ENCODE measurements around the gene PCDH12. TPM values are rescaled to one million over a fixed set of nuclear protein-coding genes. Genes with fewer than 3 reads are reported as not detected.
A peak's percentile ranks its signal among the peaks of the same experiment; 100 is the strongest.
"Not testable (repeated sequence)": the region's sequence is repeated elsewhere in the genome, so short reads cannot be mapped to it uniquely, and the experiment has no call there.

PCDH12 gene
- total RNA-seq, 1 donor from 2014 or later: 10.4 TPM

- no peak for ATAC-seq
- no peak for DNase-seq (ENCODE audit: missing footprints)
- intact Hi-C loops (cut with DNase I): no loop called here
Measured at GRCh38 chr5:141948812-141949211, 9.2 kb downstream of the PCDH12 start.

GRCh38 chr5:141947316-141947715 lies 10.7 kb downstream of the PCDH12 start:
- intact Hi-C loops (cut with DNase I): no loop called here
- ATAC-seq (no peak), DNase-seq (ENCODE audit: missing footprints) (no peak)

- intact Hi-C loops (cut with DNase I): no loop called here
- DNase-seq (ENCODE audit: missing footprints) (peak; percentile 72), ATAC-seq (peak; percentile 56)
Measured at GRCh38 chr5:141945511-141946051, 12.4 kb downstream of the PCDH12 start.

- intact Hi-C loops (cut with DNase I): no loop called here
- no peak for ATAC-seq
Measured at GRCh38 chr5:141944076-141944475, 13.9 kb downstream of the PCDH12 start.

GRCh38 chr5:141942185-141942857 lies 15.7 kb downstream of the PCDH12 start:
- ATAC-seq (no peak), DNase-seq (ENCODE audit: missing footprints) (no peak)
- intact Hi-C loops (cut with DNase I): no loop called here

More at GRCh38 chr5:141944076-141944475, 13.9 kb downstream of the PCDH12 start:
- no peak for DNase-seq (ENCODE audit: missing footprints)

GRCh38 chr5:141941779-141942178 lies 16.2 kb downstream of the PCDH12 start:
- no peak for ATAC-seq
- intact Hi-C loops (cut with DNase I): no loop called here

GRCh38 chr5:141941307-141941706 lies 16.7 kb downstream of the PCDH12 start:
- intact Hi-C loops (cut with DNase I): no loop called here
- ATAC-seq (no peak), DNase-seq (ENCODE audit: missing footprints) (no peak)

More at GRCh38 chr5:141941779-141942178, 16.2 kb downstream of the PCDH12 start:
- DNase-seq (ENCODE audit: missing footprints): no peak

- DNase-seq (ENCODE audit: missing footprints) (no peak), ATAC-seq (no peak)
- intact Hi-C loops (cut with DNase I): no loop called here
Measured at GRCh38 chr5:141940695-141941271, 17.2 kb downstream of the PCDH12 start.

GRCh38 chr5:141935538-141935937 lies 22.5 kb downstream of the PCDH12 start:
- no peak for ATAC-seq
- no peak for DNase-seq (ENCODE audit: missing footprints)
- intact Hi-C loops (cut with DNase I): no loop called here

GRCh38 chr5:141934099-141934844 lies 23.7 kb downstream of the PCDH12 start:
- DNase-seq (ENCODE audit: missing footprints): no peak
- intact Hi-C loops (cut with DNase I): no loop called here
- ATAC-seq: peak; percentile 80

- ATAC-seq: no peak
- intact Hi-C loops (cut with DNase I): no loop called here
- DNase-seq (ENCODE audit: missing footprints): no peak
Measured at GRCh38 chr5:141933151-141933550, 24.9 kb downstream of the PCDH12 start.

- ATAC-seq (no peak), DNase-seq (ENCODE audit: missing footprints) (no peak)
- intact Hi-C loops (cut with DNase I): no loop called here
Measured at GRCh38 chr5:141931694-141932093, 26.3 kb downstream of the PCDH12 start.

GRCh38 chr5:141929398-141930058 lies 28.5 kb downstream of the PCDH12 start:
- no peak for DNase-seq (ENCODE audit: missing footprints)
- ATAC-seq: peak; percentile 26
- intact Hi-C loops (cut with DNase I): no loop called here

- no peak for ATAC-seq
- no peak for DNase-seq (ENCODE audit: missing footprints)
Measured at GRCh38 chr5:141928051-141928450, 30.0 kb downstream of the PCDH12 start.

GRCh38 chr5:141926434-141926833 lies 31.6 kb downstream of the PCDH12 start:
- ATAC-seq: no peak
- intact Hi-C loops (cut with DNase I): no loop called here
- no peak for DNase-seq (ENCODE audit: missing footprints)

More at GRCh38 chr5:141928051-141928450, 30.0 kb downstream of the PCDH12 start:
- intact Hi-C loops (cut with DNase I): no loop called here

GRCh38 chr5:141923448-141924313 lies 34.3 kb downstream of the PCDH12 start, which contains the start of gene DELE1:
DELE1 (plus strand) TSS chr5:141923871; CDS start chr5:141923942, 71 bp downstream.
- intact Hi-C loops (cut with DNase I): loop anchor here (5.0 kb wide), 1 partner anchor 34 kb away; the partner anchor contains the start of gene PCDH12
- peak; percentile 98 for ATAC-seq
- DNase-seq (ENCODE audit: missing footprints): peak; percentile 98

- intact Hi-C loops (cut with DNase I): loop anchor here (5.0 kb wide), 1 partner anchor 34 kb away; the partner anchor contains the start of gene PCDH12
- not testable (repeated sequence) for ATAC-seq; DNase-seq (ENCODE audit: missing footprints)
Measured at GRCh38 chr5:141922827-141923447, 35.1 kb downstream of the PCDH12 start.

Data from Right ventricle myocardium inferior (tissue), 1 donor.